ENCODE results near the gene INCENP. TPM values are rescaled to one million over a fixed set of nuclear protein-coding genes. Genes with fewer than 3 reads are reported as not detected.

Gene INCENP
- total RNA-seq, 1 donor from 2014 or later = 3.4 TPM

DNA sequence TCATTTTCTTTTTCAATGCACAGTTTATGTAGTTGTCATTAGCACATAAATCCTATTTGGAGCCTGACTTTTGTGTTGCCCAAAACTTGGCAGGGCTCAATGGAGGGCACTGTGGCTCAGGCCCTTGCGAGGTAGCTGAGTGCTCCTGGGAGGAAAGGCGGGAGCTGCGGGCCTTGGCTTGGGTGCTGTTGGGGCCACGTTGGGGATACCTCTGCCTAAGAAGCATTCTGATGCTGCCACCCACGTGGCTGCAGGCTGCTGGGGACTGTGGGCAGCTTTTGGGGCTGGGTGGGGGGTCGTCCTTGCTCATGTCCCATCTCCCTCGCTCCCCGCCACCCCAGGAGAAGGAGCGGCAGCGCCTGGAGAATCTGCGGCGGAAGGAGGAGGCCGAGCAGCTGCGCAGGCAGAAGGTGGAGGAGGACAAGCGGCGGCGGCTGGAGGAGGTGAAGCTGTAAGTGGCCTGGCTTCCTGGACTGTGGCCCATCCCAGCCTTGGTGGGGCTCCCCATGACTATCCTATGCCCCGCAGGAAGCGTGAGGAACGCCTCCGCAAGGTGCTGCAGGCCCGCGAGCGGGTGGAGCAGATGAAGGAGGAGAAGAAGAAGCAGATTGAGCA lies 20.9 kb downstream of the INCENP start:
- no peak for DNase-seq (ENCODE audit: low read depth)
- Histone ChIP-seq H3K36me3 (ENCODE audit: control insufficient read depth, insufficient read depth, low read length) (peaks cover 32% of the 10 kb centered on the region), H3K27me3 (ENCODE audit: control insufficient read depth, insufficient read depth, low read length) (no peaks in the 10 kb centered on the region), H3K4me3 (ENCODE audit: low read depth, low read length) (no peak overlapping the region)
- TF ChIP-seq CTCF (IDR thresholded peaks at IDR 0.05; ENCODE audit: insufficient read depth, low read length, severe bottlenecking) = no peak
- FAIRE-seq = no peak

GRCh38 chr11:62145261-62145871 lies 21.6 kb downstream of the INCENP start:
- FAIRE-seq (no peak), DNase-seq (ENCODE audit: low read depth) (no peak)
- Histone ChIP-seq H3K27me3 (ENCODE audit: control insufficient read depth, insufficient read depth, low read length) (no peaks in the 10 kb centered on the region), H3K36me3 (ENCODE audit: control insufficient read depth, insufficient read depth, low read length) (peaks cover 32% of the 10 kb centered on the region), H3K4me3 (ENCODE audit: low read depth, low read length) (no peak overlapping the region)
- no peak for TF ChIP-seq CTCF (IDR thresholded peaks at IDR 0.05; ENCODE audit: insufficient read depth, low read length, severe bottlenecking)

GRCh38 chr11:62146476-62147200 lies 22.8 kb downstream of the INCENP start:
- no peak for DNase-seq (ENCODE audit: low read depth)
- peak; percentile 18 for FAIRE-seq
- Histone ChIP-seq H3K4me3 (ENCODE audit: low read depth, low read length) (no peak overlapping the region), H3K27me3 (ENCODE audit: control insufficient read depth, insufficient read depth, low read length) (no peaks in the 10 kb centered on the region), H3K36me3 (ENCODE audit: control insufficient read depth, insufficient read depth, low read length) (peaks cover 27% of the 10 kb centered on the region)
- TF ChIP-seq CTCF (IDR thresholded peaks at IDR 0.05; ENCODE audit: insufficient read depth, low read length, severe bottlenecking) = no peak

DNA sequence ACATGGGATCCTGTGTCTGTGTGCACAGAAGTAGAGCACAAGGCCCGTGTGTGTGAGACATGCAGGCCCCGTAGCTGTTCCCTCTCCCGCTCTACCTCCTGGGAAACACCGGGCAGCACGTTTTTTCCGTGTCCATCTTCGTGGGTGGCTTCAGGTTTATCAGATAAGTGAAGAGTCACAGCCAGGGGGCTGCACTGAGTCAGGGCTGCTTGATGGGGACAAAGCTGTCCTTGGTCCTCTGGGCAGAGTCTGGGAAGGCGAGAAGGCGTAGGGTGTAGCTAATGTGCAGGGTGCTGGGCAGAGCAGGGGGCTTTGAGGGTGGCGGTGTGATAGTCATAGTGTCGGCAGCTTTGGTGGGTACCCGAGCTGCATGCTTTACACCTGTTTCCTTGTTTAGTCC lies 23.7 kb downstream of the INCENP start:
- FAIRE-seq (no peak), DNase-seq (ENCODE audit: low read depth) (no peak)
- Histone ChIP-seq H3K36me3 (ENCODE audit: control insufficient read depth, insufficient read depth, low read length) (peaks cover 28% of the 10 kb centered on the region), H3K4me3 (ENCODE audit: low read depth, low read length) (no peak overlapping the region), H3K27me3 (ENCODE audit: control insufficient read depth, insufficient read depth, low read length) (no peaks in the 10 kb centered on the region)
- TF ChIP-seq CTCF (IDR thresholded peaks at IDR 0.05; ENCODE audit: insufficient read depth, low read length, severe bottlenecking) = no peak

- H3K36me3 ChIP-seq (ENCODE audit: control insufficient read depth, insufficient read depth, low read length) = peaks cover 27% of the 10 kb centered on the region
- FAIRE-seq (no peak), DNase-seq (ENCODE audit: low read depth) (no peak)
Observed at GRCh38 chr11:62148271-62148980, 24.6 kb downstream of the INCENP start.

More at GRCh38 chr11:62148271-62148980, 24.6 kb downstream of the INCENP start:
- TF ChIP-seq CTCF (IDR thresholded peaks at IDR 0.05; ENCODE audit: insufficient read depth, low read length, severe bottlenecking) = no peak
- Histone ChIP-seq H3K4me3 (ENCODE audit: low read depth, low read length) (no peak overlapping the region), H3K27me3 (ENCODE audit: control insufficient read depth, insufficient read depth, low read length) (no peaks in the 10 kb centered on the region)

Data from bronchial epithelial cell (primary cell).